Esophagus squamous epithelium (tissue), 5 donors: ENCODE measurements around the gene GNB1L. TPM values are rescaled to one million over a fixed set of nuclear protein-coding genes. Genes with fewer than 3 reads are reported as not detected.
"Not testable (repeated sequence)": the region's sequence is repeated elsewhere in the genome, so short reads cannot be mapped to it uniquely, and the experiment has no call there.

ENCODE experiments used
- DNase-seq: peaks from one replicate; lab custom pipeline; 2025; lab: John Stamatoyannopoulos, UW
- H3K27ac ChIP-seq, 4 donors: fragments of 200-600 bp; sonication (generic); one replicate each; pipeline ENCODE4 v1.5.1; 2016 to 2019; ENCODE audit warnings: mild to moderate bottlenecking in 1 of 4
- H3K27me3 ChIP-seq, 4 donors: fragments of 200-600 bp; sonication (generic); 1 replicate in 3 of 4; 2 replicates in 1 of 4; pipeline versions ENCODE4 v1.5.1 to v1.6.0; 2017 to 2021; ENCODE audit warnings: antibody characterized with exemption in 1 of 4
- H3K36me3 ChIP-seq, 3 donors: fragments of 200-600 bp; sonication (generic); one replicate each; pipeline ENCODE4 v1.5.1; 2016 to 2019
- H3K4me1 ChIP-seq, 3 donors: fragments of 200-600 bp; sonication (generic); one replicate each; pipeline ENCODE4 v1.5.1; 2017 to 2019
- H3K4me3 ChIP-seq, 4 donors: fragments of 200-600 bp; sonication (generic); 1 replicate in 3 of 4; 2 replicates in 1 of 4; pipeline ENCODE4 v1.5.1; 2016 to 2019; ENCODE audit warnings: mild to moderate bottlenecking in 2 of 4, moderate library complexity in 1 of 4
- H3K9me3 ChIP-seq, 3 donors: fragments of 200-600 bp; sonication (generic); one replicate each; pipeline ENCODE4 v1.5.1; 2016 to 2019
- CTCF ChIP-seq, 6 experiments: fragments of 450-650 bp in 4 of 6; fragments of 200-600 bp in 2 of 6; sonication (generic) in 2 of 6; IDR thresholded peaks; one replicate each; pipeline ENCODE4 v1.5.1; 2016 to 2019; ENCODE audit warnings: antibody characterized with exemption in 6 of 6, mild to moderate bottlenecking in 4 of 6, moderate library complexity in 4 of 6
- POLR2A ChIP-seq, 4 donors: fragments of 450-650 bp; IDR thresholded peaks; one replicate each; pipeline ENCODE4 v1.6.1; 2017; ENCODE audit warnings: antibody characterized with exemption in 4 of 4, mild to moderate bottlenecking in 4 of 4, moderate library complexity in 3 of 4
- WGBS, 2 donors: methylation state at CpG; one replicate each; pipeline ENCODE4 v1.1.5; 2018; 5-methylcytosine and 5-hydroxymethylcytosine counted together
- intact Hi-C: fragments of 100-400 bp; cut with DNase I; formaldehyde crosslinking; loops from one replicate; pipeline ENCODE4 v1.15.0; 2022
- total RNA-seq, 4 donors: library from RNA; depleted of rRNA; stranded (reverse); fragments of >200 nt; gene quantifications; one replicate each; pipeline ENCODE4 v1.1.0, GENCODE V29; 2016
- donor health status: DM: yes; HTN: yes; CAD: no.

The GNB1L gene
- total RNA-seq, 4 donors from 2014 or later = 5.7 to 8.5 (median 6.4) TPM

- Histone ChIP-seq H3K9me3 (no peaks in the 10 kb centered on the region), H3K27ac (no peak overlapping the region), H3K36me3 (no peaks in the 10 kb centered on the region), H3K4me1 (peaks cover 0 to 18% (median under 1%) of the 10 kb centered on the region in 3 donors), H3K27me3 (no peaks in the 10 kb centered on the region), H3K4me3 (no peak overlapping the region)
- intact Hi-C loops = no loop called here
- WGBS, 2 donors = 83 to 90% methylated on average over 6 of the region's 6 CpGs
- TF ChIP-seq CTCF (IDR thresholded peaks at IDR 0.05) = no peak
- no peak for TF ChIP-seq POLR2A (IDR thresholded peaks at IDR 0.05)
- no peak for DNase-seq
Observed at GRCh38 chr22:19837915-19838314, 16.8 kb downstream of the GNB1L start.

GRCh38 chr22:19836512-19836911 is 18.2 kb downstream of the GNB1L start:
- no peak overlapping the region for H3K27ac ChIP-seq
- TF ChIP-seq CTCF (IDR thresholded peaks at IDR 0.05) = no peak
- TF ChIP-seq POLR2A (IDR thresholded peaks at IDR 0.05) = no peak
- H3K9me3 ChIP-seq = no peaks in the 10 kb centered on the region
- no peak for DNase-seq
- H3K4me3 ChIP-seq = no peak overlapping the region
- H3K36me3 ChIP-seq = no peaks in the 10 kb centered on the region
- intact Hi-C loops = no loop called here
- no peaks in the 10 kb centered on the region for H3K27me3 ChIP-seq
- peaks cover 0 to 14% (median 0%) of the 10 kb centered on the region in 3 donors for H3K4me1 ChIP-seq

GRCh38 chr22:19834599-19834998 is 20.1 kb downstream of the GNB1L start:
- no peak for DNase-seq
- no peak for TF ChIP-seq CTCF (IDR thresholded peaks at IDR 0.05)
- TF ChIP-seq POLR2A (IDR thresholded peaks at IDR 0.05) = no peak
- H3K4me1 ChIP-seq = peaks cover 0 to 14% (median 0%) of the 10 kb centered on the region in 3 donors
- no peak overlapping the region for H3K27ac ChIP-seq
- intact Hi-C loops = no loop called here
- H3K36me3 ChIP-seq = no peaks in the 10 kb centered on the region
- H3K4me3 ChIP-seq = no peak overlapping the region
- no peaks in the 10 kb centered on the region for H3K9me3 ChIP-seq
- H3K27me3 ChIP-seq = no peaks in the 10 kb centered on the region

GRCh38 chr22:19833327-19833726 is 21.3 kb downstream of the GNB1L start:
- DNase-seq, intact Hi-C loops, H3K9me3 ChIP-seq, H3K36me3 ChIP-seq, H3K27me3 ChIP-seq, H3K4me3 ChIP-seq, H3K27ac ChIP-seq: not testable (repeated sequence)
- peaks cover 0 to 14% (median 0%) of the 10 kb centered on the region in 3 donors for H3K4me1 ChIP-seq
- 81 to 82% methylated on average over 9 of the region's 9 CpGs for WGBS, 2 donors

- intact Hi-C loops = no loop called here
- 34 to 55% methylated on average over 7 of the region's 7 CpGs for WGBS, 2 donors
Observed at GRCh38 chr22:19832476-19833108, 22.1 kb downstream of the GNB1L start.

GRCh38 chr22:19831979-19832378 is 22.7 kb downstream of the GNB1L start:
- H3K27me3 ChIP-seq, H3K9me3 ChIP-seq, intact Hi-C loops, H3K4me3 ChIP-seq, H3K27ac ChIP-seq, H3K36me3 ChIP-seq, DNase-seq: not testable (repeated sequence)
- WGBS, 2 donors = 73% methylated on average over 3 of the region's 3 CpGs
- H3K4me1 ChIP-seq = peaks cover 0 to 24% (median 0%) of the 10 kb centered on the region in 3 donors

More at GRCh38 chr22:19832476-19833108, 22.1 kb downstream of the GNB1L start:
- Histone ChIP-seq H3K27ac (no peak overlapping the region), H3K4me3 (no peak overlapping the region), H3K27me3 (no peaks in the 10 kb centered on the region), H3K4me1 (peaks cover 0 to 18% (median 0%) of the 10 kb centered on the region in 3 donors), H3K36me3 (no peaks in the 10 kb centered on the region), H3K9me3 (no peaks in the 10 kb centered on the region)
- no peak for DNase-seq
- TF ChIP-seq CTCF (IDR thresholded peaks at IDR 0.05) = no peak
- TF ChIP-seq POLR2A (IDR thresholded peaks at IDR 0.05) = no peak
